DOHH2 (cell line): Measurements from ENCODE around the gene TNS2.

Experiments used
- H3F3A ChIP-seq: fragments of 200-600 bp; sonication (generic), shearing (Covaris generic); 2 replicates; pipeline ENCODE4 v1.6.0; 2016; ENCODE audit warnings: antibody characterized with exemption, mild to moderate bottlenecking; ENCODE audit not compliant: control insufficient read depth, insufficient read depth
- H3K27ac ChIP-seq: fragments of 200-600 bp; sonication (generic); 2 replicates; pipeline ENCODE4 v1.5.1; 2014; ENCODE audit warnings: low read depth, mild to moderate bottlenecking, low read length, moderate library complexity
- H3K27me3 ChIP-seq: fragments of 200-600 bp; sonication (generic); 2 replicates; pipeline ENCODE4 v1.6.1; 2014; ENCODE audit warnings: mild to moderate bottlenecking, low read length, mixed read lengths; ENCODE audit not compliant: control insufficient read depth
- H3K36me3 ChIP-seq: fragments of 200-600 bp; sonication (generic); 2 replicates; pipeline ENCODE4 v1.6.1; 2014; ENCODE audit warnings: mild to moderate bottlenecking, low read length, moderate library complexity, mixed read lengths; ENCODE audit not compliant: control insufficient read depth
- H3K4me1 ChIP-seq: fragments of 200-600 bp; sonication (generic); 2 replicates; pipeline ENCODE4 v1.6.1; 2014; ENCODE audit warnings: mild to moderate bottlenecking, low read length, mixed read lengths; ENCODE audit not compliant: control insufficient read depth
- H3K4me2 ChIP-seq: fragments of 200-600 bp; sonication (generic); 2 replicates; pipeline ENCODE4 v1.6.0; 2014; ENCODE audit warnings: mild to moderate bottlenecking, low read length, moderate library complexity
- H3K4me3 ChIP-seq: fragments of 200-600 bp; sonication (generic); 2 replicates; pipeline ENCODE4 v1.5.1; 2014; ENCODE audit warnings: mild to moderate bottlenecking, low read length, mixed read lengths
- H3K79me2 ChIP-seq: fragments of 200-600 bp; sonication (generic); 2 replicates; pipeline ENCODE4 v1.6.1; 2014; ENCODE audit warnings: mild to moderate bottlenecking, low read length, mixed read lengths; ENCODE audit not compliant: control insufficient read depth
- H3K9me2 ChIP-seq: fragments of 200-600 bp; sonication (generic); replicated peaks from 2 replicates; pipeline ENCODE4 v1.6.1; 2014; ENCODE audit warnings: mild to moderate bottlenecking, low read length, mixed read lengths; ENCODE audit not compliant: control insufficient read depth
- H3K9me3 ChIP-seq: fragments of 200-600 bp; sonication (generic); 2 replicates; pipeline ENCODE4 v1.6.1; 2014; ENCODE audit warnings: antibody characterized with exemption, low read length, mixed read lengths; ENCODE audit not compliant: control insufficient read depth, insufficient read depth
- H4K20me1 ChIP-seq: fragments of 200-600 bp; sonication (generic); 2 replicates; pipeline ENCODE4 v1.6.0; 2014; ENCODE audit warnings: low read depth, mild to moderate bottlenecking, antibody characterized with exemption, low read length, moderate library complexity; ENCODE audit not compliant: control insufficient read depth, insufficient read depth
- CTCF ChIP-seq: fragments of 200-600 bp; sonication (generic); IDR thresholded peaks from one replicate; pipeline ENCODE4 v1.5.1; 2014; ENCODE audit warnings: antibody characterized with exemption, mild to moderate bottlenecking, low read depth, low read length; ENCODE audit not compliant: poor library complexity, severe bottlenecking
- EZH2phosphoT487 ChIP-seq: fragments of 200-600 bp; sonication (generic); IDR thresholded peaks from 2 replicates; pipeline ENCODE4 v1.6.1; 2017; ENCODE audit warnings: borderline replicate concordance, mild to moderate bottlenecking, antibody characterized with exemption, low read length, moderate library complexity, mixed read lengths

The TNS2 gene

DNA sequence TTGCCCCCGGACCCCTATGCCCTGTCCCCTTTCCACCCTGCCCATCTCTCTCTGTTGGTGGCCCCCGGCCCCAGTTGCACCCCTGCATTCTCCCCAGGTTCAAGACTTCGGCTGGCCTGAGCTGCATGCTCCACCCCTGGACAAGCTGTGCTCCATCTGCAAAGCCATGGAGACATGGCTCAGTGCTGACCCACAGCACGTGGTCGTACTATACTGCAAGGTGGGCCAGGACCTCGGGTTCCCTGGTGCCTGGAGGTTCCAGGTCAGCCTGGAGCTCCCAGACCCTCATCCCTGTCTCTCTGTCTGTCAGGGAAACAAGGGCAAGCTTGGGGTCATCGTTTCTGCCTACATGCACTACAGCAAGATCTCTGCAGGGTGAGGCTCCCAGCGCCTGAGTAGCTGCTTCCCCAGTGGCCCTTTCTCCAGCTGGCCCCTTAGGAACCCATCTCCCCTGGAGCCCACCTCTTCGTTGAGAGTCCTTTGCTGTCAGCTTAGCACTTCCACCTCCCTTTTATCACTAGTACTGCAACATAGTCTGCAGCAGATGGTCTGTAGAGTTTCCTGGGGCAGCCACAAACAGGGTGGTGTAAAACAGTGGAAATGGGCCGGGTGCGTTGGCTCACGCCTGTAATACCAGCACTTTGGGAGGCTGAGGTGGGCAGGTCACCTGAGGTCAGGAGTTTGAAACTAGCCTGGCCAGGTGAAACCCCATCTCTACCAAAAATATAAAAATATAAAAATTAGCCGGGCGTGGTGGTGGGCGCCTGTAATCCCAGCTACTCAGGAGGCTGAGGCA is 5.8 kb downstream of the TNS2 start:
- no peaks in the 10 kb centered on the region for H3K36me3 ChIP-seq

DNA sequence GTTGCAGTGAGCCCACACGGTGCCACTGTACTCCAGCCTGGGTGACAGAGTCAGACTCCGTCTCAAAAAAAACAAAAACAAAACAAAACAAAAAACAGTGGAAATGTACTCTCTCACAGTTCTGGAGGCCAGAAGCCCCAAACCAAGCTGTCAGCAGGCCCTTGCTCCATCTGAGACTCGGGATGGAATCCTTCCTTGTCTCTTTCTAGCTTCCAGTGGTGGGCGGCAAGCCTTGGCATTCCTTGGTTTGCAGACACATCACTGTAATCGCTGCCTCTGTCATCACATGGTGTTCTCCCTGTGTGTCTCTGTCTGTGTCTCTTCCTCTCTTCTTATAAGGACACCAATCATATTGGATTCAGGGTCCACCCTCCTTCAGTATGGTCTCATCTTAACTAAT is 6.4 kb downstream of the TNS2 start:
- Histone ChIP-seq H4K20me1 (0 out of 2 replicates have a peak, but pooled peaks cover 3% of the 10 kb centered on the region), H3K9me2 (no peaks in the 10 kb centered on the region), H3F3A (0 out of 2 replicates have a peak, but pooled peaks cover 4% of the 10 kb centered on the region), H3K27me3 (peaks cover 5% of the 10 kb centered on the region), H3K9me3 (no peaks in the 10 kb centered on the region), H3K79me2 (no peaks in the 10 kb centered on the region), H3K4me1 (peaks cover 9% of the 10 kb centered on the region), H3K4me3 (no peak overlapping the region), H3K36me3 (no peaks in the 10 kb centered on the region), H3K27ac (no peak overlapping the region), H3K4me2 (no peak overlapping the region)
- no peak for TF ChIP-seq EZH2phosphoT487
- TF ChIP-seq CTCF = no peak

More for the DNA sequence above, 5.8 kb downstream of the TNS2 start:
- Histone ChIP-seq H3K79me2 (no peaks in the 10 kb centered on the region), H3K9me3 (no peaks in the 10 kb centered on the region), H3F3A (0 out of 2 replicates have a peak, but pooled peaks cover 4% of the 10 kb centered on the region), H3K27ac (no peak overlapping the region), H3K27me3 (peaks cover 5% of the 10 kb centered on the region), H4K20me1 (0 out of 2 replicates have a peak, but pooled peaks cover 3% of the 10 kb centered on the region), H3K9me2 (no peaks in the 10 kb centered on the region), H3K4me3 (no peak overlapping the region), H3K4me1 (peaks cover 9% of the 10 kb centered on the region), H3K4me2 (no peak overlapping the region)
- no peak for TF ChIP-seq EZH2phosphoT487
- no peak for TF ChIP-seq CTCF

DNA sequence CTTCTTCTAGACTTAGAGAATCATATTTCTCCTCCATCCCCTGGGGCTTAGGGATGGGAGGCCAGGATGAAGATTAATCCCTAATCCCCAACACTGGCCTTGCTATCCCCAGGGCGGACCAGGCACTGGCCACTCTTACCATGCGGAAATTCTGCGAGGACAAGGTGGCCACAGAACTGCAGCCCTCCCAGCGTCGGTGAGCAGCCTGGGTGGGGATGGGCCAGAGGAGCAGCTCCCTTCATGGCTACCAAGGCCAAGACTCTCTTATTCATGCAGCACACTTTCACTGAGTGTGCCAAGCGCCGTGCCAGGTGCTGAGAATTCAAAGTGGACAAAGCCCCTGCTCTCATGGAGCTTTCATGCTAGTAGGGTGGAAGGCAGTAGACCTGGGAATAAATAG is 7.0 kb downstream of the TNS2 start:
- Histone ChIP-seq H3K9me2 (no peaks in the 10 kb centered on the region), H4K20me1 (0 out of 2 replicates have a peak, but pooled peaks cover 3% of the 10 kb centered on the region), H3K79me2 (no peaks in the 10 kb centered on the region), H3K4me3 (no peak overlapping the region), H3K27me3 (peaks cover 5% of the 10 kb centered on the region), H3K4me2 (no peak overlapping the region), H3F3A (0 out of 2 replicates have a peak, but pooled peaks cover 4% of the 10 kb centered on the region), H3K4me1 (peaks cover 9% of the 10 kb centered on the region), H3K27ac (no peak overlapping the region), H3K36me3 (no peaks in the 10 kb centered on the region), H3K9me3 (no peaks in the 10 kb centered on the region)
- TF ChIP-seq CTCF (no peak), EZH2phosphoT487 (no peak)
